NB4 (cell line): ENCODE results near the gene SSBP4.

Source experiments
- CTCF ChIP-seq: IDR thresholded peaks from one replicate; pipeline ENCODE4 v1.5.1; 2012; ENCODE audit warnings: low read depth, low read length
- MAX ChIP-seq: IDR thresholded peaks from 2 replicates; pipeline ENCODE4 v1.6.1; 2011; ENCODE audit warnings: low read depth, low read length
- MYC ChIP-seq: IDR thresholded peaks from 2 replicates; pipeline ENCODE4 v1.6.1; 2011; ENCODE audit warnings: low read depth, low read length
- POLR2A ChIP-seq: IDR thresholded peaks from 2 replicates; pipeline ENCODE4 v1.6.1; 2011; ENCODE audit warnings: mild to moderate bottlenecking; ENCODE audit not compliant: insufficient read length; ENCODE audit errors: extremely low read depth

GRCh38 chr19:18432275-18433014 lies 13.2 kb downstream of the SSBP4 start:
- no peak for TF ChIP-seq CTCF
- no peak for TF ChIP-seq POLR2A
- no peak for TF ChIP-seq MAX
- TF ChIP-seq MYC = no peak
